HepG2 (cell line): ENCODE results near the gene STUB1. TPM values are rescaled to one million over a fixed set of nuclear protein-coding genes. Genes with fewer than 3 reads are reported as not detected.

ENCODE experiments used
- CBX5 ChIP-seq: sonication (generic); formaldehyde crosslinking; IDR thresholded peaks from 2 replicates; pipeline ENCODE4 v1.4.0; 2020; ENCODE audit warnings: missing genetic modification reagents, borderline replicate concordance
- CEBPZ ChIP-seq: IDR thresholded peaks from 2 replicates; pipeline ENCODE4 v1.6.1; 2012; ENCODE audit warnings: low read length, improper control_type of control experiment
- DPF2 ChIP-seq: sonication (generic); formaldehyde crosslinking; IDR thresholded peaks from 2 replicates; pipeline ENCODE4 v1.4.0; 2020; ENCODE audit warnings: mild to moderate bottlenecking, low read depth, missing genetic modification reagents, borderline replicate concordance
- E2F5 ChIP-seq: sonication (generic); formaldehyde crosslinking; conservative IDR thresholded peaks from 2 replicates; pipeline ENCODE4 v1.4.0; 2020; ENCODE audit warnings: missing genetic modification reagents
- HDAC6 ChIP-seq: fragments of 200-600 bp; sonication (generic); IDR thresholded peaks from 2 replicates; pipeline ENCODE4 v1.7.0; 2017; ENCODE audit warnings: mild to moderate bottlenecking, antibody characterized with exemption, low read length, low read depth
- LCORL ChIP-seq, 2 experiments: fragments of 450-650 bp in 1 of 2; sonication (generic) in 1 of 2; formaldehyde crosslinking in 1 of 2; IDR thresholded peaks; 2 replicates each; pipeline versions ENCODE4 v1.5.0 to v1.6.1; 2017 to 2020; ENCODE audit warnings: antibody characterized with exemption in 1 of 2, missing genetic modification reagents in 1 of 2
- MIER3 ChIP-seq: IDR thresholded peaks from 2 replicates; pipeline ENCODE4 v1.6.1; 2016; ENCODE audit warnings: missing compliant biosample characterization, borderline replicate concordance
- POLR2A ChIP-seq, 2 experiments: IDR thresholded peaks; 2 replicates each; pipeline ENCODE4 v1.6.1; 2011; ENCODE audit warnings: low read depth in 2 of 2, low read length in 2 of 2, mild to moderate bottlenecking in 1 of 2, moderate library complexity in 1 of 2; ENCODE audit not compliant: insufficient read depth in 1 of 2
- POLR2G ChIP-seq: fragments of 200-400 bp; formaldehyde crosslinking; IDR thresholded peaks from 2 replicates; pipeline ENCODE4 v1.6.1; 2018; ENCODE audit warnings: mild to moderate bottlenecking, low read depth, low read length, moderate library complexity
- THYN1 ChIP-seq: sonication (generic); formaldehyde crosslinking; IDR thresholded peaks from 2 replicates; pipeline ENCODE4 v1.8.1; 2023; ENCODE audit warnings: low read depth, mild to moderate bottlenecking, moderate library complexity, missing genetic modification reagents, borderline replicate concordance
- TMF1 ChIP-seq: sonication (generic); formaldehyde crosslinking; IDR thresholded peaks from 2 replicates; pipeline ENCODE4 v1.8.1; 2022; ENCODE audit warnings: low read depth, missing genetic modification reagents
- ZNF260 ChIP-seq: sonication (generic); formaldehyde crosslinking; IDR thresholded peaks from 2 replicates; pipeline ENCODE4 v1.4.0; 2020; ENCODE audit warnings: missing genetic modification reagents, low read depth, mild to moderate bottlenecking, borderline replicate concordance
- ZNF264 ChIP-seq: sonication (generic); formaldehyde crosslinking; IDR thresholded peaks from 2 replicates; pipeline ENCODE4 v1.4.0; 2020; ENCODE audit warnings: missing genetic modification reagents
- ZNF546 ChIP-seq: sonication (generic); formaldehyde crosslinking; conservative IDR thresholded peaks from 2 replicates; pipeline ENCODE4 v1.8.1; 2023; ENCODE audit warnings: mild to moderate bottlenecking, missing genetic modification reagents
- ZNF563 ChIP-seq: sonication (generic); formaldehyde crosslinking; IDR thresholded peaks from 2 replicates; pipeline ENCODE4 v1.8.0; 2022; ENCODE audit warnings: mild to moderate bottlenecking, moderate library complexity, missing genetic modification reagents
- ZNF670 ChIP-seq: sonication (generic); formaldehyde crosslinking; IDR thresholded peaks from 2 replicates; pipeline ENCODE4 v1.8.0; 2022; ENCODE audit warnings: mild to moderate bottlenecking, missing genetic modification reagents, borderline replicate concordance
- ZNF672 ChIP-seq: sonication (generic); formaldehyde crosslinking; IDR thresholded peaks from 2 replicates; pipeline ENCODE4 v1.8.1; 2022; ENCODE audit warnings: missing genetic modification reagents
- ZNF784 ChIP-seq: sonication (generic); formaldehyde crosslinking; IDR thresholded peaks from 2 replicates; pipeline ENCODE4 v1.5.1; 2020; ENCODE audit warnings: missing genetic modification reagents, mild to moderate bottlenecking, borderline replicate concordance
- polyA plus RNA-seq, 8 experiments: library from polyadenylated mRNA; depleted of rRNA in 3 of 8; stranded (reverse) in 7 of 8; unstranded in 1 of 8; fragments of >200 nt; fragmentation: Illumina TruSeq in 4 of 8; extraction: Trizol in 4 of 8; gene quantifications; 2 replicates each; pipeline versions ENCODE4 v1.2.1 to v1.2.3, GENCODE V29; 2011 to 2016; ENCODE audit warnings: low read depth in 4 of 8, missing spikeins in 1 of 8, mixed read lengths in 1 of 8; ENCODE audit not compliant: insufficient read depth in 1 of 8
- total RNA-seq, 5 experiments: library from RNA; depleted of rRNA; stranded (reverse); fragments of >200 nt; fragmentation: Illumina TruSeq; extraction: Trizol; gene quantifications; 2 replicates each; pipeline ENCODE4 v1.2.3, GENCODE V29; 2016; ENCODE audit warnings: low read depth in 1 of 5

Gene STUB1
- total and polyA plus RNA-seq, 2 of the 13 experiments (the other 11 are each of a cell fraction or from before 2014, with no cell fraction given) = 52.9 to 78.2 TPM

- no peak for TF ChIP-seq HDAC6
- TF ChIP-seq ZNF672 (CRISPR knock-in tag) = peak; percentile 86; the same call in 1 of the 2 replicates
- peak; percentile 49; the same call in 1 of the 2 replicates for TF ChIP-seq MIER3 (CRISPR knock-in tag)
- no peak for TF ChIP-seq CEBPZ
- TF ChIP-seq POLR2A (IDR thresholded peaks at IDR 0.05; ENCODE audit: insufficient read depth in 1 of 2, low read depth in 2 of 2, low read length in 2 of 2) = peak; percentile 72 to 95
- TF ChIP-seq ZNF670 (CRISPR knock-in tag) = 0 out of 2 replicates have a peak, but pooled peaks have one; percentile 12
- 0 out of 2 replicates have a peak, but pooled peaks have one; percentile 4 for TF ChIP-seq ZNF784
- TF ChIP-seq THYN1 = no peak
- TF ChIP-seq E2F5 (CRISPR knock-in tag) = peak; percentile 76; the same call in 1 of the 2 replicates
- no peak for TF ChIP-seq LCORL (IDR thresholded peaks at IDR 0.05)
- TF ChIP-seq LCORL (CRISPR knock-in tag; IDR thresholded peaks at IDR 0.05) = no peak
- TF ChIP-seq TMF1 (CRISPR knock-in tag) = peak; percentile 87
- TF ChIP-seq ZNF546 (CRISPR knock-in tag) = no peak; the same call in 1 of the 2 replicates
- TF ChIP-seq ZNF260 = no peak
- peak; percentile 79 for TF ChIP-seq ZNF563
- TF ChIP-seq CBX5 (CRISPR knock-in tag) = peak; percentile 49; the same call in 1 of the 2 replicates
- 0 out of 2 replicates have a peak, but pooled peaks have one; percentile 24 for TF ChIP-seq ZNF264
- TF ChIP-seq DPF2 (CRISPR knock-in tag) = 0 out of 2 replicates have a peak, but pooled peaks have one; percentile 22
- TF ChIP-seq POLR2G = peak; percentile 86
These were observed 43.8 kb upstream of the STUB1 start, which contains the start of gene METTL26 (continued) for GRCh38 chr16:636206-637080.
